GM23248 (cell line): ENCODE data around the gene RCC2.

Experiments
- EZH2 ChIP-seq: fragments of 200-600 bp; sonication (generic); IDR thresholded peaks from 2 replicates; pipeline ENCODE4 v1.6.1; 2018; ENCODE audit warnings: antibody characterized with exemption, mild to moderate bottlenecking; ENCODE audit not compliant: insufficient read depth, poor library complexity, severe bottlenecking
- EZH2phosphoT487 ChIP-seq: fragments of 200-600 bp; sonication (generic); IDR thresholded peaks from 2 replicates; pipeline ENCODE4 v1.6.1; 2018; ENCODE audit warnings: antibody characterized with exemption, moderate library complexity, mild to moderate bottlenecking, low read depth; ENCODE audit not compliant: insufficient read depth

- TF ChIP-seq EZH2phosphoT487, result no peak
- no peak for TF ChIP-seq EZH2
These were observed 38.6 kb downstream of the RCC2 start for GRCh38 chr1:17400725-17401341.
